Neural cell (in vitro differentiated cells): ENCODE measurements around the gene CIROP.

Experiments
- CTCF ChIP-seq: fragments of 450-650 bp; IDR thresholded peaks from 2 replicates; pipeline ENCODE4 v1.5.1; 2014; ENCODE audit warnings: antibody characterized with exemption, mild to moderate bottlenecking, moderate library complexity; ENCODE audit not compliant: poor library complexity, severe bottlenecking
- EZH2 ChIP-seq: fragments of 200-600, 300-800 bp; shearing (Covaris generic), sonication (generic); IDR thresholded peaks from 2 replicates; pipeline ENCODE4 v1.6.1; 2014; ENCODE audit warnings: antibody characterized with exemption, low read length, borderline replicate concordance, mild to moderate bottlenecking; ENCODE audit not compliant: insufficient read depth, poor library complexity, severe bottlenecking
- POLR2AphosphoS5 ChIP-seq: IDR thresholded peaks from 2 replicates; pipeline ENCODE4 v1.6.1; 2012
- RAD21 ChIP-seq: fragments of 450-650 bp; conservative IDR thresholded peaks from 2 replicates; pipeline ENCODE4 v1.6.1; 2014; ENCODE audit warnings: antibody characterized with exemption, mild to moderate bottlenecking, moderate library complexity

- TF ChIP-seq CTCF = no peak
- TF ChIP-seq POLR2AphosphoS5 = no peak
- no peak for TF ChIP-seq RAD21
- no peak for TF ChIP-seq EZH2
These were observed 28.2 kb upstream of the CIROP start for GRCh38 chr14:23132970-23133369.
